ENCODE measurements around the gene TRIM7.

Gene TRIM7

GRCh38 chr5:181204826-181205760, at the start of gene TRIM7:
Gene TRIM7, minus strand, starts transcription at chr5:181205196. Its CDS starts 86 bp downstream, at chr5:181205110.
- peak; percentile 75 for DNase-seq (ENCODE audit: low spot score)

GRCh38 chr5:181248277-181248676, 43.3 kb upstream of the TRIM7 start:
- DNase-seq (ENCODE audit: low spot score), result no peak

DNA sequence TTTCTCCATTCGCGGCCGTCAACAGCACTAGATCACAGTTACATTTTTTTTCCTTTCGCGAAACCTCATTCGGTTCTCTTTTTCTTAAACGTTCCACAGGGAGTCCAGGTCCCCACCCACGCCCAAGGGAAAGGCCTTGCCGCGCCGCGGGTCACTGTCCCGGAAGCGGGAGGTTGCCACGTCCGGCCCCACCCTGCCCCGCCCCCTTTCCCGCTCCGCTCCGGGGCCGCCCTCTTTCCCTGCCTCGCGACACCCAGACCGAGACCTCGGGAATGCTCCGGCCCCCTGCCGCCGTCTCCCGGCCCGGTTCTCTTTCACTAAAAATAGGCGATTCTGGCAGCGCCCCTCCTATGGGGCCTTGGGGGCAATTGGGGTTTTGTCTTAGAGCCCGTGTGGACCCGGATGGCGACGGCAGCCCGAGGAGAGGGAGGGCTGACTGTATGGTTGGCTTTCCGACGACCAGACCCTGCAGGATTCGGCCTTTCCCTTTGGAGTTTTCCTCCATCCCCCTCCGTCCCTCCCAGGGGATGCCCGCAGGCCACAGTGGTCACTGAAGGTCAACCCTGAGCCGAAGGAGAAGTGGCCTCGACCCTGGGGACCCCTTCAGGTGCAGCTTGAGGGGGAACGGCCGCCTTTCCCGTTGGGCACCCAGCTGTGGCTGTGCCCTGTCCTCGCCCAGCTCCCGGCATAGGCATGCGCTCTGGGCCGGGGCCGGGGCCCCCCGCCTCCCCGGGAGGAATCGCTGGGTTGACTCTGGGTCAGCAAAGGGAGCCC, 41.5 kb upstream of the TRIM7 start:
- DNase-seq (ENCODE audit: low spot score), result peak; percentile 91

- peak; percentile 66 for DNase-seq (ENCODE audit: low spot score)
These were observed 40.7 kb upstream of the TRIM7 start for GRCh38 chr5:181245427-181246275.

DNA sequence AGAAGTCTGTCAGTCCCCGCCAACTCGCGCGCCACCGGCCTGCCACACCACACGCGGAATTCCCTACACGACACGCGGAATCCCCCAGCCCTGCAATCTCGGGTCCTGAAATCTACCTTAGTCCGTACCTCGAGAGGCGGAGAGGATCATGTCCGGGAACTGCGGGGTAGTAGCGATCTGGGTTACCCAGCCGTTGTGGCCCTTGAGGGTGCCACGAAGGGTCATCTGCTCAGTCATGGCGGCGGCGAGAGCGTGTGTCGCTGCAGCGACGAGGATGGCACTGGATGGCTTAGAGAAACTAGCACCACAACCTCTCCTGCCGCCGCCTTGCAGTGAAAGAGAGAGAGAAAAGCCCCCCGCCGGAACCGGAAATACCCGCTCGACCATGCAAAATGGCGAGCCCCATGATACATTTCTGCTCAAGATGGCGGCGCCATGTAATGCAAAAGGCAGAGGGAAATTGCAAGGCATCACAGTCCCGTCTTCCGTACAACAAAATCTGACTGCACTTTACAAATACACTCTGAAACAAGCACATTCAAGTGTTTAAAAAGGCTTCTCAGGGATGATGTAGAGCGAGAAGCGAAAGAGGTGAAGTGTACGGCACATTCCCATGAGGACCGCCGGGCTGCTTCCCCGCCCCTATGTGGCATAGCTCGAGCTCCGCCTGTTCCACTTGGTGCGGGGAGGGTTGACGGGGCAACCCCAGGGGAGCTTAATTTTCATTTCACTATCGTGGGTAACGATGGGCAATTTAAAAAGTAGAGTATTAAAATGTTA, 38.8 kb upstream of the TRIM7 start, which contains the start of gene RACK1:
Gene RACK1 (minus strand): TSS at position 343 of the 780 bp plus-strand sequence. CDS start 106 bp downstream, at position 237.
- peak; percentile 93 for DNase-seq (ENCODE audit: low spot score)

DNA sequence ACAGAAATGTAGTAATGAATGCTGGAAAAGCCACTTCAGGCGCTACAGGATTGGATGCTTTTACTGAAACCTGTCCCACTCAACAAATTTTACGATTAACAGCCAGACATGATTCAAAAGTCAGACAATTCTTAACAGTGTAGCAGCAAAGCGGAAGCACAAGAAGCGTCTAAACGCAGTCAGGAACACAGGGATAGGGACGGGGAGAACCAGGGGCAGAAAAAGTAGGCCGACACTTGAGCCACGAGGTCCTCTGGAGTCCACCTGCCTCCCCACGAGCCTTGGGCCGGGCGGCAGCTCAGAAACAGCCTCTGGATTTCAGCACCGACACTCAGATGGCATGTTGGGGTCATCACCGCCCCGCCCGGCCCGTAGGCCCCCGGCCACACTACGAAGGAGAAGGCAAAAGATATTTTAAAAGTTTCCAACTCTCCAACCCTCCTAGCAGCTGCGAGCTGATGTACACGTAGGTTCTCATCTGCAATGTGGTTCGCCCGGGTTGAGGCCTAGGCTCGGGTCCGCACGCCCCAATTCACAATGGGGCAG, 38.1 kb upstream of the TRIM7 start:
- DNase-seq (ENCODE audit: low spot score), result no peak

GRCh38 chr5:181242031-181242451, 37.0 kb upstream of the TRIM7 start:
- DNase-seq (ENCODE audit: low spot score), result no peak

DNA sequence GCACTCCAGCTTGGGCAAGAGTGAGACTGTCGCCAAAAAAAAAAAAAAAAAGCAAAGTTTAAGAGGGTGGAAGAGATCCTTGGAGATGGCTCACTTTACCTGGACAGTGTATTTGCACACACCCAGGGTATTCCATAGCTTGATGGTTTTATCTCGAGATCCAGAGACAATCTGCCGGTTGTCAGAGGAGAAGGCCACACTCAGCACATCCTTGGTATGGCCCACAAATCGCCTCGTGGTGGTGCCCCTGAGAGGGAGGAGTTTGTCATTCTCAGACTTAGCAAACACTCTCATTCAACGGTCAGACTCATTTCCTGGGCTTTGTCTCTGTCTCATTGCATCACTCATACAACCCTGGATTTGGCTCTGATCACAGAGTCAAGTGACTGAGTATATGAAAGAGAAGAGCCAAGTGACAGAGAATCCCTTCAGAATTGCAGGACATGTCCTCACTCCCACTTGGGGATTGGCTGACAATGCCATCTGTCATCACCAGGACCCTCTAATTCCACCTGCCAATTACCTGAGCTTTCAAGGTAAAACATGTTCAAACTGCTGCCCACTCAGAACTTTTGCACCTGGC, 36.5 kb upstream of the TRIM7 start:
- no peak for DNase-seq (ENCODE audit: low spot score)

DNA sequence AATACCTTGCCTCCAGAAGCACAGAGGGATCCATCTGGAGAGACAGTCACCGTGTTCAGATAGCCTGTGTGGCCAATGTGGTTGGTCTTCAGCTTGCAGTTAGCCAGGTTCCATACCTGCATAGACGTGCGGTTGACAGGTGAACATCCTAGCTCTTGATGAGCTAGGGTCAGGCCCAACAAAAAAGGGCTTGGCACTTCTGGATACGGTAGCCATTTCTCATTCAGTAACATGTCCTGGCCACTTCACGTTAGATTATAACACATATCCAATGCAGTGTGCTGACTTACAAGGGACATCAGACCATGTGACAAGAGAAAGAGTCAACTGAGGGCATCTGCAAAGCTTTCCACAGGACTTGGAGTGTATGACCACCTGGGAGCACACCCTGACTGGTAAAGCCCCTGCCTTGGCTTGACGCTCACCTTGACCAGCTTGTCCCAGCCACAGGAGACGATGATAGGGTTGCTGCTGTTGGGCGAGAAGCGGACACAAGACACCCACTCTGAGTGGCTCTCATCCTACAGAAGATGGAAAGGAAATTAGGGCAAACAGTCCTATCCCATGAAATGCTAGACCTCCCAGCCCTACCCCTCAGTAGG, 34.2 kb upstream of the TRIM7 start:
- DNase-seq (ENCODE audit: low spot score), result no peak

DNA sequence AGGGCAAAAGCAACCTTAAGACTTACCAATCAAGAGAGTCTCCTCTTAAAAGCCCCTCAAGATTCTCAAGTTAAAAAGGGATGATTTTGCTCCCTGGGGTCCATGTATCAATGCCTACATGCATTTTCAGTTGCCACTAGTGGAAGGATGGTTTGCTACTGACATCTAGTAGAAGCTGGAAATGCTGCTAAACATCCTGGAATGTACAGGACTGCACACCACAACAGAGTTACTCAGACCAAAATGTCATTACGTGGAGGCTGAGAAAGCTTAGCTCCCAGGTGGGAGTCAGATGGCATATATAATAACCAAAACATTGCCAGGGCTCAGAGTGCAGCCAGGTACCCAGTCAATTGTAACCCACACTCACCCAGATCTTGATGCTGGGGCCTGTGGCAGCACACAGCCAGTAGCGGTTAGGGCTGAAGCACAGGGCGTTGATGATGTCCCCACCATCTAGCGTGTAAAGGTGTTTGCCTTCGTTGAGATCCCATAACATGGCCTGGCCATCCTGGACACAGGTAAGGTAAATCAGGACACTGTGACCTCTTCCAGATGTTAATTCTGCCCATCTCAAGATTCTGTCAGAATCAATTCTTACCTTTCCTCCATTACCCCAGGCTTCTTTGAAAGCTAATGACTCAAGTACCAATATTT, 32.9 kb upstream of the TRIM7 start:
- no peak for DNase-seq (ENCODE audit: low spot score)

- no peak for DNase-seq (ENCODE audit: low spot score)
These were observed 32.1 kb upstream of the TRIM7 start for GRCh38 chr5:181236954-181237641.

DNA sequence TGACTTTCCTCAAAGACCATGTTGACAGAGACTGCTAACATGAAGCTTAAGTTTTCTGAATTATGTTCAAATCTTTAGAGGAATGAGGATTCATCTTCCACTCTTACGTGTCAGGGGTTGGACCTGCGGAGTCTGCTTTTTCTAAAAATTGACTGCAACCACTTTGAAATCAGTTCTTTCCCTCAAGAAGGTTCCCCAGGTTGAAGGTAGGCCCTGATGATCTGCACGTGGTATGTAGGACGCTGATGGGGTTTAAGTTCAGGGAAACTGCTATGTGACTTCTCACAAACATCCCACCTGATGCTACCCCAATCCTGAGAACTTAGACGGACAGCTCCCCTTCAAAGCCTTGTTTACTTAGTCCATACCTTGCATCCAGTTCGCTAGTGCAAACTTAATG, 31.5 kb upstream of the TRIM7 start:
- DNase-seq (ENCODE audit: low spot score), result no peak

DNA sequence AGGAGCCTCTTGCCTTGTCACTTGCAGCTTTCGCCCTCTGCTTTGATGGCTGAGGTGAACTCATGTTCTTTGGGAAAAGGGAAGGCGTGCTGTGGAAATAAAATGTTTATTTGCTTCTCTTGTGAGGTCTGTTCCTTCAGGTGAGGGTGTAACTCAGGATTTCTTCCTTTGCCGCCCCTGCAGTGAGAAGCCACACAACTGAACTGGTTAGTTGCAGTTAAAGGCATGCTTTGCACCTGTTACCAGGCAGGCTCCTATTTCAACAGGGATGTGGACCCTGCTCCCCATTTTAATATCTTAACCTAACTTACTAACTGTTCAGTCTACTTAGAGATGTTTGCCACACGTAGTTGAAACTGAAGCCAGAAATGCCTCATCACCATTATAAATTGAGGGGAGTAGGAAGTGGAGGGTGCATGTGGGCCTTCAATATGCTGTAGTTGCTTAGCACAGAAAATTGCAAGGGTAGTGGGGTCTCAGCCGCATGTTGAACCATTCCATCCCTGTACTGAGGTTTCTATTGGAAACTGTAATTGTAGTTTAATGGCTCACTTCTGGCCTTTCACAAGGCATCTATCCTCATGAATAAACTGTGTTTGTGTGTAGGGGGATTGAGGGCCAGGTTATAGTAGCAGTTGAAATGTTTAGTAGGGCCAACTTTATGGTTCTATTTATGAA, 30.8 kb upstream of the TRIM7 start:
- no peak for DNase-seq (ENCODE audit: low spot score)

DNA sequence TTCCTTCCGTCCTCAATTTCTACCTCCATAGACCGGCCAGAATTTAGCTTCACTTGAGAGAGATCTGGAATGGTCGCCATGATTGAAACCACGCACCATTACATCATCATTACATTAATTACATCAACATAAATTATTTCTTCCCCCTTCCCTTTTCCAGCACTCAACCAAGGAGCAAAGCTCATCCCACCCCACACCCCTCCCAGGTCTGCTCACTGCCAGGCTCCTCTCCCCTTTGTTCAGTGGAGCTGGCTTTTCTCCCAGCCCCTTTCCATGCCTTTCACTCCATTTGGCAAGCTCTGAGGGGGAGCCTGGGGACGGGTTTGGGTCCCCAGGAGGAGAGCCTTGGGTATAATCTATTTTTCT, 30.3 kb upstream of the TRIM7 start:
- DNase-seq (ENCODE audit: low spot score), result peak; percentile 30

DNA sequence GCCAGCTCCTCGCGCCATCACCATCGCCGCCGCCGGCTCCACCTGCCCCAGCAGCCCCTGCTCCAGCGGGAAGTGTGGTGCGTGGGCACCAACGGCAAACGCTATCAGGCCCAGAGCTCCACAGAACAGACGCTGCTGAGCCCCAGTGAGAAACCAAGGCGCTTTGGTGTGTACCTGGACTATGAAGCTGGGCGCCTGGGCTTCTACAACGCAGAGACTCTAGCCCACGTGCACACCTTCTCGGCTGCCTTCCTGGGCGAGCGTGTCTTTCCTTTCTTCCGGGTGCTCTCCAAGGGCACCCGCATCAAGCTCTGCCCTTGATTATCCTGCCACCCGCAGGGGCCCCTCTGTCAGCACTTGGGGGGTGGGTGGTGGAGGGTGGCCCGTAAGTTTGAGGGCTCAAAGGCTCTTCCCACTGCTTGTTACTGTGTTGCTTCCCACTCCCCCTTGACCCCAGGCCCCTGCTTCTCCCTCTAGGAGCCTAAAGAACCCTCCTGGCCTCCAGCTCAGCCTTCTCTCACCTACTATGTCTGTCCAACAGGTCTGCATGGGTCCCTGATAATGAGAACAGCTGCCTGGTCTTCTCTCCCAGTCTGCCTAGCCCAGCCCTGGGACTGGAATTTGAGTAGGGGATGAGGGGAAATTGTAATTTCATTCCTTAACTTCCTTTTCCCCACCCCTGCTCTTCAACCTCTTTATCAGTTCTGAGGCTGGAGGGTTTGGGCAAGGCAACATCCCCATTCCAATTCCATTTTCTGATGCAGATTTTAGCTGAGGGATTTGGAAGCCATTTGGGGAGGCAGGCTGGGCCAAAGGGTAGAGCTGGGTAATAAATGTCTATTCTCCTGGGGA, 29.7 kb upstream of the TRIM7 start:
- no peak for DNase-seq (ENCODE audit: low spot score)

DNA sequence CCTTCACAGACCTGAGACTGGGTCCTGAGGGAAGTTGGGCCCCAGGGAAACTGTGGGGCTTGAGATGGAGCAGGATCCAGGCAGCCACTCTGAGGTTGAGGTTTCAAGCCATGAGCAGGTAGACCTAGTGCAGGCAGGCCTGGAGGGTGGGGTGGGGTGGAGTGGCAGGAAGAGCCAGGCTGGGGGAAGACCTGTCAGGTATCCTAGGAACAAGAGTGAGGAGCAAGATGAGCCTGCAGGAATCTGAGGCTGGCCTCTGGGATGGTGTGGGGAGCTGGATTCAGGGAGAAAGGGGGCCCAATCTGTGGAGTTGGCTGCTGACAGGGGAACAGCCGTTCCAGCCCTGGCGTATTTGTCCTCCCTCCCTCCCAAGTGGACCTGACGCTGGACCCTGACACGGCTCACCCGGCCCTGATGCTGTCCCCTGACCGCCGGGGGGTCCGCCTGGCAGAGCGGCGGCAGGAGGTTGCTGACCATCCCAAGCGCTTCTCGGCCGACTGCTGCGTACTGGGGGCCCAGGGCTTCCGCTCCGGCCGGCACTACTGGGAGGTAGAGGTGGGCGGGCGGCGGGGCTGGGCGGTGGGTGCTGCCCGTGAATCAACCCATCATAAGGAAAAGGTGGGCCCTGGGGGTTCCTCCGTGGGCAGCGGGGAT, 28.9 kb upstream of the TRIM7 start:
- DNase-seq (ENCODE audit: low spot score), result no peak

Data from SW480 (cell line).